Right lobe of liver (tissue), 4 donors: ENCODE data around the gene PPAN.

Experiments
- CTCF ChIP-seq, 4 donors: fragments of 200-600 bp in 3 of 4; fragments of 450-650 bp in 1 of 4; IDR thresholded peaks; one replicate each; pipeline versions ENCODE4 v1.5.1 to v1.8.0; 2016 to 2022; ENCODE audit warnings: antibody characterized with exemption in 4 of 4, mild to moderate bottlenecking in 2 of 4
- POLR2A ChIP-seq: fragments of 450-650 bp; IDR thresholded peaks from one replicate; pipeline ENCODE4 v1.6.1; 2017; ENCODE audit warnings: antibody characterized with exemption, mild to moderate bottlenecking
- donor health status: DM: no; HTN: no; CAD: no.
- donor health status: DM: no; HTN: no; CAD: no.
- donor health status: DM: no; HTN: yes; CAD: no.

DNA sequence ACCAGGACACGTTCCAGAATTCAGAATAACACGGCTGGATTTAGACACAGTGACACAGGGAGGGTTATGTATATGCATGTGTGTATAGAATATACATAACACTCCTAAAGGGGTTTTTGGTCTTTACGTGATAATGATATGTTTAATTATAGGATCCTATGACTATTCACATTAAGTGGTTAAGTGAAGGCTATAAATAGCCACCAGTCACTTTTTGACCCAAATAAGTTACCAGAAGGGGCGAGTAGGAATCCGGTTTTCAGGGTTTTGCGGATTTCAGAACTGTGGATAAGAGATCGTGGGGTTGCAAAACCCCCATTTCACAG, 10.6 kb upstream of the PPAN start:
- TF ChIP-seq CTCF (IDR thresholded peaks at IDR 0.05) (no peak), POLR2A (no peak)
